Kidney tubule cell (primary cell): ENCODE results near the gene LRRC8E.

Source experiments
- DNase-seq: peaks from one replicate; pipeline ENCODE4 v3.0.0-alpha.2; 2018; ENCODE audit warnings: low spot score

The LRRC8E gene

DNA sequence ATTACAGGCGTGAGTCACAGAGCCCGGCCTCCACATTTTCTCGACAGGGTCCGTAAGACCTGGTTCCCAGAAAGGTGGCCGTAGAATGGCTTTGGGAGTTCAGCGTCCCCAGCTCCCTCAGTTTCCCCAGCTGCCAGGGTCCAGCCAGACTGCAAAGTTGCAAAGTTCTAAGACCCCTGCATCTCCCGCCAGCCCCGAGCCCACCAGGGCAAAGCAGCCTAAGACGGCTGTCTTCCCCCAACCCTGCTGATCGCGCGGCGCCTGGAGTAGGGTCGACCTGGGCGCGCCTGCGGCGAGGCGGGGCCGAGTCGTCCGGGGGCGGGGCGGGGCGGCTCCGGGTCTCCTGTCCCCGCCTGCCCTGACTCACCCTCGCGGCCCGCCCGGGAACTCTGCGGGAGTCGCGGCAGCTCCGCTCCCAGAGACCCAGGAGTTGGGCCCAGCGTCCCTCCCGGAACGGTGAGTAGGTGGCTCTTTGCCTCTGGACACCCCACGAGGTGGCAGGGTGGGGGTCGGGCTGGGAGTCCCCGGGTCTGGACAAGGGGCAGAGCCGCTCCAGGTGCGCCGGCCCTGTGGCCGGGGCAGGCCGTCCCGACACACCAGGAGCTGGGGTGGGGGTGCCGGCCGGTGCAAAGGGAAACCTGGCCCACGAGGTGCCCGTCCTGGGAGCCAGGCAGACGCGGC, at the start of gene LRRC8E:
TSS of gene LRRC8E (plus strand) at position 366 of the 681 bp plus-strand sequence. CDS start 7,094 bp downstream, outside the sequence.
- DNase-seq = peak; percentile 85

GRCh38 chr19:7839476-7839875, 48.8 kb upstream of the LRRC8E start:
- DNase-seq = no peak

DNA sequence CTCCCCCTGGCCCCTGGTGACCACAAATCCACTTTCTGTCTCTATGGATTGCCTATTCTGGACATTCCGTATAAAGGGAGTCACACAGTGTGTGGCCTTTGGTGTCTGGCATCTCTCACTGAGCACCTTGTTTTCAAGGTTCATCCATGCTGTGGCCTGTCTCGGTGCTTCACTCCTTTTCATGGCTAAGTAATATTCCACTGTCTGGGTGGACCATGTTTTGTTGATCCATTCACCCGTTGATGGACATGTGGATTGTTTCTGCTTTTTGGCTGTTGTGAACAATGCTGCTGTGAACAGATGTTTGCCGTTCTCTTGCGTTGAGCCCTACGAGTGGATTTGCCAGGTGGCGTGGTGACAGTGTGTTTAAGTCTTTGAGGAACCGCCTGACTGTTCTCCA, 47.7 kb upstream of the LRRC8E start:
- DNase-seq = no peak

GRCh38 chr19:7841751-7842660, 46.3 kb upstream of the LRRC8E start:
- no peak for DNase-seq

DNA sequence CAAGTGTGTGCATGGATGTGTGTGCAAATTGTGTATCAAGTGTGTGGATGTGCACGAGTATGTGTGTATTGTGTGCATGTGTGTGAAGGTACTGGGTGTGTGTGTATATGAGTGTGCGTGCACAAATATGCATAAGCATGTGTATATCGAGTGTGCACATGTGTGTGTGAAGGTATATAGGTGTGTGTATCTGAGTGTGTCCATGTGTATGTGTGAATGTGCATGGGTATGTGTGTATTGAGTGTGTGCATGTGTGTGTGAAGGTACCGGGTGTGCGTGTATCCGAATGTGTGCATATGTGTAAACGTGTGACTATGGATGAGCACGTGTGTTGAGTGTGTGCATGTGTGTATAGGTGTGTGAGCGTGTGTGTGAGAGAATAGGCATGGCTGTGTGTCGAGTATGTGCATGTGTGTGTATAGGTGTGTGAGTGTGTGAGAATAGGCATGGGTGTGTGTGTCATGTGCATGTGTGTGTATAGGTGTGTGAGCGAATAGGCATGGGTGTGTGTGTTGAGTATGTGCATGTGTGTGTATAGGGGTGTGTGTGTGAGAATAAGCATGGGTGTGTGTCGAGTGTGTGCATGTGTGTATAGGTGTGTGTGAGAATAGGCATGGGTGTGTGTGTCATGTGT, 45.5 kb upstream of the LRRC8E start:
- no peak for DNase-seq

DNA sequence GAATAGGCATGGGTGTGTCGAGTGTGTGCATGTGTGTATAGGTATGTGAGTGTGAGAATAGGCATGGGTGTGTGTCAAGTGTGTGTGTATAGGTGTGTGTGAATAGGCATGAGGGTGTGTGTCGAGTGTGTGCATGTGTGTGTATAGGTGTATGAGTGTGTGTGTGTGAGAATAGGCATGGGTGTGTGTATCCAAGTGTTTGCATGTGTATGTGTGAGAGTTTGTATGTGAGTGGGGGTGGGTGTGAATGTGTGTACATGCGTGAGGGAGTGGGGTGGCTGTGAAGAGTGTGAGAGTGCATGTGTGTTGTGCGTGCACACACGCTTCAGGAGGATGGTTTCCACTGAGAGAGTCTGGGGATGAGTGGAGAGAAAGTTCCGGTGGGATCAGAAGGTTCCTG, 44.8 kb upstream of the LRRC8E start:
- no peak for DNase-seq

DNA sequence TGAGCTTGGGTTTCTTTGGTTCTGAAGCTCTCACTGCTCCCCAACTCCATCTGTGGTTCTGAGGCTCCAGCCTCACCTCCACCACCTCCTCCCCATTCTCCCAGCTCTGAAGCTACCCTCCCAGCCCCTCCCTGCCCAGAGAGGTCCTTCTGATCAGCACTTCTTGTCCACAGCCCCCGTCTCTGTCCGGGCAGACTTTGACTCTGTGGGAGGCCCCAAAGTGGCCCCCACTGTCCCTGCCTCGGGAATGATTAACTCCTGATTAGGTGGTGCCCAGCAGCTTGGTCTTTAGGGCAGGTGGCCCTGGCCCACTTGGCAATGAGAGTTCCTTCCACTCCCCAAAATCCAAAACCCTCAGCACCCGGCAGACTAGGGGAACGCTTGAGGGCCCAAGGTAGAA, 43.9 kb upstream of the LRRC8E start:
- no peak for DNase-seq

GRCh38 chr19:7844951-7845350, 43.4 kb upstream of the LRRC8E start:
- DNase-seq = no peak

DNA sequence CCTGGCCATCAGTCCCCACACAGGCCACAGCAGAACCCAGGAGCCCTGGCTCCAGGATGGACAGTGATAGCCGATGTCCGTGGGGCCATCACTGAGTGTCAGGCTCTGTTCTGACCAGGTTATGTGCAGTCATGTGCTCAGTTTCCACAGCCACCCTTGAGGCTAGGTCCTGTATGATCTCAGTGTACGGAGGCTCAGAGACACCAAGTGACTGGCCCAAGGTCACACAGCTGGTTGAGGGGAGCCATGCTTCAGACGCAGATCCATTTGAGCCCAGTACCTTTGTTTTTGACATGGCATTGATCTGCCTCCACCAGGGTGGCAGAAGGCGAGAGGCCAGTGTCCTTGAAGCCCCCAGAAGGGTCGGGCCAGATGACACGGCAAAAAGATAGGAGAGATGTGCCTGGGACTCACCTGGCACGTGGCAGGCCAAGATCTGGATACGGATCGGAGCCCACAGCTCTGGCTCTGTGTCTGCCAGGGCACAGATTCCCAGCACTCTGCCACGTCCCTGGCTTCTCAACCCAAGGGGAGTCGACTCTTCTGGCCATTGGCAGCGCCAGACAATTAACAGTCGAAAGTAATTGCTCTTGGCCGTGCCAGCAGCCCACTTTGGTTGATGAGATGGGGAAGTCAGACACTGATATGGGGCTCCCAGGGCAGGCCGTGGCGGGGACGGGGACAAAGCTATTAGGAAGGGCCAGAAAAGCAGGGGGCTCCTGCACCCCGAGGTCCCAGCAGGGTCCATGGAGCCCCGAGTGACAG, 42.7 kb upstream of the LRRC8E start:
- no peak for DNase-seq

- no peak for DNase-seq
Measured at GRCh38 chr19:7846155-7846646, 42.1 kb upstream of the LRRC8E start.

GRCh38 chr19:7847664-7848063, 40.6 kb upstream of the LRRC8E start:
- no peak for DNase-seq

DNA sequence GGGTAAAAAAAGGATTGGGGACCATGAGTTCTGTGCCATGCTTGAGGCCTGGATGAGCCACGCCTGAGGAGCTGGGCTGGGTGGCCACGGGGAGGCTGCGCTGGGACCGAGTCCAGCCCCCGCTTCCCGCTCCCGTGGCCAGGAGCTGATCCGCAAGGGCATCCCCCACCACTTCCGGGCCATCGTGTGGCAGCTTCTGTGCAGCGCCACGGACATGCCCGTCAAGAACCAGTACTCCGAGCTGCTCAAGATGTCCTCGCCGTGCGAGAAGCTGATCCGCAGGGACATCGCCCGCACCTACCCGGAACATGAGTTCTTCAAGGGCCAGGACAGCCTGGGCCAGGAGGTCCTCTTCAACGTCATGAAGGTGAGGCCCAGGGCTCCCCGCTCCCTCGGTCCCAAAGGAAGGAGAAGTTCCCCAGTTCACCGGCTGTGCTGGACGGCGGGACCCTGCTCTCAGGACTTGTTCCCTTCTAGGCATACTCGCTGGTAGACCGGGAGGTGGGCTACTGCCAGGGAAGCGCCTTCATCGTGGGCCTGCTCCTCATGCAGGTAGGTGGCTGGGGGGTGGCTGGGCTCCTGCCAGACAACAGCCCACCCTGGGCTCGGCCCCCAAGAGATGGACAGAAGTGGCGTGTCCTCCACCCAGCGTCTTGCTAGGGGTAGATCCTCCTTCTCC, 39.4 kb upstream of the LRRC8E start:
- no peak for DNase-seq

- no peak for DNase-seq
Measured at GRCh38 chr19:7849631-7849999, 38.7 kb upstream of the LRRC8E start.

GRCh38 chr19:7850000-7850813, 38.1 kb upstream of the LRRC8E start:
- DNase-seq = peak; percentile 14

GRCh38 chr19:7850945-7851622, 37.2 kb upstream of the LRRC8E start:
- DNase-seq = no peak

DNA sequence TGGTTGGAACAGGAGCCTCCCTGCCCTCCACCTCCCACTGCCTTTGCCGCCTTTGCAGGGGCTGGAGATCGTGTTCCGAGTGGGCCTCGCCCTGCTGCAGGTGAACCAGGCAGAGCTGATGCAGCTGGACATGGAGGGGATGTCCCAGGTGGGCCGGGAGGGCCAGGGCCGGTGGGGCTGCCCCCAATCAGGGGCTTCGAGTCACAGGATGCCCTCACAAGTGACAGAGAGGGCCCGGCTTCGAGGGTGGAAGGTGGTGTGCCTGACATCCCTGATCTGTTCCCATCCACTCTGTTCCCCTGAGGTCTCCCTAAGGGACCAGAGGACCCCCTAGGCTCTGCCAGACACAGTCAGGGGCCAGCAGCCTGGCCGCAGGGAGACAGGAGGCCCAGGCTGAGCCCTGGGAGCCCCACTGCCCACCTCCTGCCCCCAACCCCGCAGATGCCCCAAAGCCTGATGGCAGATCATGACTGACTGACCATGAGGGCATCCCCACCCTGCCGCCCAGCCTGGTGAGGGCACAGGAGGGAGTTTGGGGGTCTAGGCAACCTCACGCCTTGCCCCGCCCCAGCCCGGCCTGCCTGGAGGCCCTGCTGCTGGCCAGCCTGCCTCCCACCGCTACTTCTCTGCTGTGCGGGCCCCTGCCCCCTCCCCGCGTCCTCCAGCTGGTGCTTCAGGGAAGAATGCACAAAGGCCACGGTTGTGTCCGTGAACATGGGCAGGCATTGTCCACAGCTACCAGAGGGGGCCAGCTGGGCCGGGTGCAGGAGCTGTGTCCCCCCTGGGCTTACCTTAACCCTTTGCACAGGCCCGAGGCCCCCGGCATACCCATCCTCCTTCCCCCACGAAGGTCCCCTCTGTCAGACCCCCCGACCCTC, 36.4 kb upstream of the LRRC8E start:
- DNase-seq = no peak

GRCh38 chr19:7852851-7853769, 35.2 kb upstream of the LRRC8E start:
- peak; percentile 90 for DNase-seq

GRCh38 chr19:7853770-7854128, 34.6 kb upstream of the LRRC8E start:
- DNase-seq = peak; percentile 16
